GM18526 (cell line): ENCODE results near the gene ALLC.

Experiments used
- POLR2A ChIP-seq: IDR thresholded peaks from 3 replicates; pipeline ENCODE4 v1.6.1; 2011; ENCODE audit not compliant: insufficient read length; ENCODE audit errors: extremely low read depth

The ALLC gene

DNA sequence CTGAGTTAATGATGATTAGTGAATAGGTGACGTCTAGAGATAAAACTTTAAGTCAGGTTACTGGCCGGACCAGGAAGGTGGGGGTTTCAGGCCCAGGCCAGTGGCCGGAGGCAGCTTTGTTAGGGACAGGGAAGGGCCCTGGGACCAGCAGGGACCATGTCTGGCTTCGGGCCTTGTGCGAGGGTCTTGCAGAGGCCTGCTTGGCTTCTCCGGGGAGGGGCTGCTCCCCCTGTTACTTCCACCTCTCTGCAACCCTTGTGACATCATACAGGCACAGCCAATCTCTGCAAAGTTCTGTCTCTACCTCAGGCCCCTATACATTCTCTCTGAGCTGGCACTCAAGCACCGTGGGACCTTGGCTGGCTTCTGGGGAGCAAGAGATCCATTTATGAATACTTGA, at the start of gene ALLC:
Gene ALLC, plus strand, starts transcription at position 320 of the 400 bp plus-strand sequence. CDS start 12,958 bp downstream, outside the sequence.
- TF ChIP-seq POLR2A, result no peak

DNA sequence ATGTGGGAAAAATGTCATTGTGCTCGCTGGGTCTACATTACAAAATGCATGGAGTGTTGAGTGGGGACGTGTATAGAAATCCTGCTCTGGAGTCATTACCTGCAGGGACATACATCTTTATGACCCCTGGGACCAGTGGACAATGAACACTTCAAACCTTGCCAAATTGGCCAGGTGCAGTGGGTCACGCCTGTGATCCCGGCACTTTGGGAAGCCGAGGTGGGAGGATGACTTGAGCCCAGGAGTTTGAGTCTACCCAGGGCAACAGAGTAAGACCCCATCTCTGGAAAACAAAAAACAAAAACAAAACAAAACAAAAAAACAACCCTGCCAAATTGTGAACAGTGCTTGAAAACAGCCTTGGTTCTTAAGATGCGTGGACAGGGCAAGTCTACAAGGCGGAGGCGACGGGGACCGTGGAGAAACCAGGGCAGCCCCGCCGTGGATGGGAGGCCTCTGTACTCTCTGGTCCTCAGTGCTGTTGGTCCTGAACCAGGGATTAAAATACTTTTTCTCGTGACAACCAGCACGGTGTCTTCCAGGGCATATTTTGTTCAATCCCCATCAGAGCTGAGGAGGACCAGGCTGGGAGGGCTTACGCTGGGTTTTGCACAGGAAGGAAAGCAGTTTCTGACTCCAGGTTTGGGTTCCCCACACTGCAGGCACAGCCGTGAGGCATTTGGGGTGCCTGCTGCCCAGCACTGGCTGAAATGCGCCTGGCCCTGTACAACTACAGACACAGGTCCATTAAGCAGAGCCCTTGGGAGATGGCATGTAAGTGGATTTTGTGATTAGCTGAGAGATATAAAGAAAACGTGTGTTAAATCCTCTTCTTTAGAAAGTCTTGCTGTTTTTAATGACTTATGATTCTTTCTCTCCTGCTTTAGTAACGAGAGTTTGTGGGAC, 49.4 kb upstream of the ALLC start:
- no peak for TF ChIP-seq POLR2A

DNA sequence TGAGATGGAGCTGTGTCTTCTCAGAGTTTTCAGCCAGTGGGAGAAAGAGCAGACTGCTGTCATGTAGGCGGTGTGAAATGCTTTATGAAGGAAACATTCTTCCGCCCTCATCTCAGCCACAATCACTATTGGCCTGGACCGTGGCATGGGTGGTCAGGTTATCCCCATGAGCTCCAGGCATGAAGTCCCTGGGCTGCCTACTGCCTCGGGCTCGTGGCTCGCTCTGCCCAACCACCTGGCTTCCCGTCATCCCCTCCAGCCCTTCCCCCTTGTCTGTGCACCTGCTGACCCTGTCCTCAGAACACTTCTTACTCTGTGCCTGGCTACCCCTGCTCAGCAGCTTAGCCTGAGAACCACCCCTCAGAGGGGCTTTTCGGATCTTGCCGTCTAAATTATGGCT, 47.6 kb upstream of the ALLC start:
- TF ChIP-seq POLR2A, result no peak

GRCh38 chr2:3610881-3611505, 47.0 kb upstream of the ALLC start:
- no peak for TF ChIP-seq POLR2A

GRCh38 chr2:3611589-3611988, 46.4 kb upstream of the ALLC start:
- no peak for TF ChIP-seq POLR2A

GRCh38 chr2:3612639-3613523, 45.1 kb upstream of the ALLC start:
- TF ChIP-seq POLR2A, result no peak

DNA sequence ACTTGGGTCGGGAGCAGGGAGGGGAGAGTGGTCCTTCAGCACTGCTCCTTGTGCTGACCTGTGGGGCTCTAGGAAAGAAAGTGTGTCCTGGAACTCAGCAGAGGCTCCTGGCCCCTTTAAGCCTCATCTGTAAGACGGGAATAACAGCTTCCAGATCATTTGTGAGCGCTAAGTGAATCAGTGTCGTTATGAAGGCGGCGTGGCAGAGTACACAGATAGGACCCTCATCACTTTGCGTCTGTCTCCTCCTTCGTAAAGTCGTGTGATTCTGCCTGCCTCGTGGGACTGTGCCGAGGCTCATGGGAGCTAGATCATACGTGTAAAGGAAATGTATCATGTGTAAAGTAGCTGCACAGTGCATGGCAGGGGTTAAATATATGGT, 44.5 kb upstream of the ALLC start:
- TF ChIP-seq POLR2A, result no peak

- no peak for TF ChIP-seq POLR2A
Measured at GRCh38 chr2:3617198-3617890, 40.7 kb upstream of the ALLC start.

- no peak for TF ChIP-seq POLR2A
Measured at GRCh38 chr2:3618367-3618766, 39.6 kb upstream of the ALLC start.

DNA sequence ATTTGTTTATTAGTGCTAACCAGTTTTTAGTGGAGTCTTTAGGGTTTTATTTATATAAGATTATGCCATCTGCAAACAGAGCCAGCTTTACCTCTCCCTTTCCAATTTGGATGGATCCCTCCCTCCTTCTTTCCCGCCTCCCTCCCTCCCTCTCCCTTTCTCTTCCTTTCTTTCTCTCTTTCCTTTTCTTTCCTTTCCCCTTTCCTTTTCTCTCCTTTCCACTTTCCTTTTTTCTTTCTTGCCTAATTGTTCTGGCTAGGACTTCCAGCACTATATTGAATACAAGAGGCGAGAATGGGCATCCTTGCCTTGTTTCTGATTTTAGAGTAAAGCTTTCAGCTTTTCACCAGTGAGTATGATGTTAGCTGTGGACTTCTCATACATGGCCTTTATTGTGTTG, 39.0 kb upstream of the ALLC start:
- no peak for TF ChIP-seq POLR2A

- no peak for TF ChIP-seq POLR2A
Measured at GRCh38 chr2:3620834-3621233, 37.2 kb upstream of the ALLC start.

GRCh38 chr2:3622967-3623366, 35.0 kb upstream of the ALLC start:
- TF ChIP-seq POLR2A, result no peak

DNA sequence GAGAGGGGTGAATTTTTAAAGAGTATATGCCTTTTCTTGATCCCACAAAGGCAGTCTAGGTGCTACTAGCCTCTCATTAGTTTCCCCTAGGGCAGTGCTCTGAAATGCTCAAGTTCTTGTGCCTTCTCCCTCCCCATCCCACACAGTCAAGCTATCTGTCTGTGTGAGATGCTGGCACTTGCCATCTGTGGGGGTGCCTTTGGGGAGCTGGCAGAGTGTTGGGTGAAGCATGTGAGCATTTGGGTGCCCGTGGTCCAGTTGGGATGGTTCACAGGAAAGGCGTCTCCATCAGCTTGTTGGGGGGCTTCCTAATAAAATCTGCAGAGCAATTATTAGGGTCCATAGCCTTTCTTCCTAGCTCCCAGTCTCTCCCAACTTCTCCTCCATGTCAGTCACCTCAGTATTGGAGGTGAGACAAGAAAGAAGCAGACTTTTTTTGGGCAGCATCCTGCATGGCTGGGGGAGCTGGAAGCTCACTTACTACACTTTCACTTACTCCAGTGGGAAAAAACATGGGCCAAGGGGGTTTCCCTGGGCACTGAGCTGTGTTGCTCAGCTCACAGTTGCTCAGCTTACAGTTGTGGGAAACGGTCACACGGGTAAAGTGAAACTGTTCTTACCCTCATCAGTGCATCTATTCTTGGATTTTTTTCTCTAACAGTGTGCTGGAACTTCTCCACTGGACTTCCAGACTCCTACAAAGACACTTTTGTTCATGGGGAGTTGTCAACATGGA, 33.8 kb upstream of the ALLC start:
- no peak for TF ChIP-seq POLR2A

DNA sequence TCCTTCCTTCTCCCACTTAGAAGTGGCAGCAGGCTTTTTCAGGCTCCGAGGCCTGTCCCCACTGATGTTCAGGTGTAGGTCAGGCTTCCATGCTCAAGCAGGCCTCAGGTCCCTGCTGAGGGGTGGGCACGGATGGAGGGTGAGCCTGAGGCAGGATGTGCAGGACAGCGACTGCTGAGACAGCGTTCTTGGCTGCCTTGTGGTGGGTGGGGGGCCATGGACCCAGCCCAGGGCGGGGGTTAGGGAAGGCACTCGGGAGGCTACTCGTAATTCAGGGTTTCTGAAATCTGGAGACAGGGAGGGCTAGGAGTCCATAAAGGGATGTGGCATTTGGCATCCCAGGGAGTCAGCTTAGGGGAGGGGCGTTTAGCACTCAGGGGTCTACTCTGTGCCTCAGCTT, 32.8 kb upstream of the ALLC start:
- TF ChIP-seq POLR2A, result no peak
